Neural crest cell (in vitro differentiated cells): ENCODE measurements around the gene PRKAG2. TPM values are rescaled to one million over a fixed set of nuclear protein-coding genes. Genes with fewer than 3 reads are reported as not detected.

Experiments
- DNase-seq: peaks from one replicate; pipeline ENCODE4 v3.0.0; 2021; ENCODE audit warnings: low read depth, mixed read lengths, low spot score
- H3K27ac Mint-ChIP-seq: one replicate; pipeline ENCODE4 v1.8.0; 2021; ENCODE audit warnings: mild to moderate bottlenecking, mixed read lengths; ENCODE audit not compliant: unreplicated experiment
- H3K27me3 Mint-ChIP-seq: 2 replicates; pipeline ENCODE4 v1.8.0; 2021; ENCODE audit warnings: low read depth, mild to moderate bottlenecking, mixed read lengths
- H3K36me3 Mint-ChIP-seq: 2 replicates; pipeline ENCODE4 v1.8.0; 2021; ENCODE audit warnings: low read depth, mild to moderate bottlenecking, mixed read lengths
- H3K4me1 Mint-ChIP-seq: 2 replicates; pipeline ENCODE4 v1.8.0; 2021; ENCODE audit warnings: mixed read lengths
- H3K4me3 Mint-ChIP-seq: one replicate; pipeline ENCODE4 v1.8.0; 2021; ENCODE audit warnings: mild to moderate bottlenecking, mixed read lengths
- H3K9me3 Mint-ChIP-seq: 2 replicates; pipeline ENCODE4 v1.8.0; 2021; ENCODE audit warnings: mixed read lengths
- total RNA-seq: library from RNA; stranded (reverse); gene quantifications from 2 replicates; pipeline ENCODE4 v1.2.1, GENCODE V29; 2021
- TF ChIP-seq, protein P1 (sequence below): fragments of 200-600 bp; sonication (generic); conservative IDR thresholded peaks from 2 replicates; pipeline ENCODE4 v1.5.0; 2021; ENCODE audit warnings: antibody characterized with exemption, mild to moderate bottlenecking

The PRKAG2 gene
- total RNA-seq, 1 donor from 2014 or later: 12.5 TPM

DNA sequence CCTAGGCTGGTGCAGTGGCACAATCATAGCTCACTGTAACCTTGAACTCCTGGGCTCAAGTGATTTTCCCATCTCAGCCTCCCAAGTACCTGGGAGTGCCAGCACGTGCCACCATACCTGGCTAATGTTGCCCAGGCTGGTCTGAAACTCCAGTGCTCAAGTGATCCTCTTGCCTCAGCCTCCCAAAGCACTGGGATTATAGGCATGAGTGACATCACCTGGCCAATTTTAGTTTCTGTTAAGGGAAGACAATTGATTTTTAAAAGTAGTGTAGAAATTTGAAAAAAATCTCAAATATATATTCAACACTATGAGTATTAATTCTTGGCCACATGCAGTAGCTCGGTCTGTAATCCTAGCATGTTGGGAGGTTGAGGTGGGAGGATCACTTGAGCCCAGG, 235.3 kb downstream of the PRKAG2 start:
- no peak for DNase-seq
- peaks cover 2% of the 10 kb centered on the region for H3K9me3 Mint-ChIP-seq
- H3K4me1 Mint-ChIP-seq: no peaks in the 10 kb centered on the region
- TF ChIP-seq, protein P1, sequence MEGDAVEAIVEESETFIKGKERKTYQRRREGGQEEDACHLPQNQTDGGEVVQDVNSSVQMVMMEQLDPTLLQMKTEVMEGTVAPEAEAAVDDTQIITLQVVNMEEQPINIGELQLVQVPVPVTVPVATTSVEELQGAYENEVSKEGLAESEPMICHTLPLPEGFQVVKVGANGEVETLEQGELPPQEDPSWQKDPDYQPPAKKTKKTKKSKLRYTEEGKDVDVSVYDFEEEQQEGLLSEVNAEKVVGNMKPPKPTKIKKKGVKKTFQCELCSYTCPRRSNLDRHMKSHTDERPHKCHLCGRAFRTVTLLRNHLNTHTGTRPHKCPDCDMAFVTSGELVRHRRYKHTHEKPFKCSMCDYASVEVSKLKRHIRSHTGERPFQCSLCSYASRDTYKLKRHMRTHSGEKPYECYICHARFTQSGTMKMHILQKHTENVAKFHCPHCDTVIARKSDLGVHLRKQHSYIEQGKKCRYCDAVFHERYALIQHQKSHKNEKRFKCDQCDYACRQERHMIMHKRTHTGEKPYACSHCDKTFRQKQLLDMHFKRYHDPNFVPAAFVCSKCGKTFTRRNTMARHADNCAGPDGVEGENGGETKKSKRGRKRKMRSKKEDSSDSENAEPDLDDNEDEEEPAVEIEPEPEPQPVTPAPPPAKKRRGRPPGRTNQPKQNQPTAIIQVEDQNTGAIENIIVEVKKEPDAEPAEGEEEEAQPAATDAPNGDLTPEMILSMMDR: no peak
- H3K36me3 Mint-ChIP-seq: no peaks in the 10 kb centered on the region
- H3K27me3 Mint-ChIP-seq: no peaks in the 10 kb centered on the region
- H3K4me3 Mint-ChIP-seq: no peak overlapping the region
- H3K27ac Mint-ChIP-seq: no peak overlapping the region

- Mint-ChIP-seq H3K9me3 (no peaks in the 10 kb centered on the region), H3K27ac (no peak overlapping the region), H3K4me1 (no peaks in the 10 kb centered on the region), H3K4me3 (no peak overlapping the region), H3K36me3 (no peaks in the 10 kb centered on the region), H3K27me3 (no peaks in the 10 kb centered on the region)
- no peak for DNase-seq
- TF ChIP-seq, protein P1: no peak
These were observed 239.1 kb downstream of the PRKAG2 start for GRCh38 chr7:151637781-151638261.

DNA sequence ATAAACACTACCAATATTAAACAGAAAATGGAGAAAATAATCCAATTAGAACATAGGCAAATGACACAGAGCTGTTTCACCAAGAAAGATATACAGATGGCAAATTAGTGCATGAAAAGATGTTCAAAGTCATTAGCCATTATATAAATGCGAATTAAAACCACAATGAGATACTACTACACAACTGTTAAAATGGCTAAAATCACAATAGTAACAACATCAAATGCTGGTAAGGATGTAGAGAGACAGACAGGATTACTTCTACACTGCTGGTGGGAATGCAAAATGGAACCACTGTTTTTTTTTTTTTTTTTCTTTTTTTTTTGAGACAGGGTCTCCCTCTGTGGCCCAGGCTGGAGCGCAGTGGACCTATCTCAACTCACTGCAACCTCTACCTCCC, 242.3 kb downstream of the PRKAG2 start:
- H3K27ac Mint-ChIP-seq: no peak overlapping the region
- peaks cover 19% of the 10 kb centered on the region for H3K4me1 Mint-ChIP-seq
- H3K9me3 Mint-ChIP-seq: no peaks in the 10 kb centered on the region

DNA sequence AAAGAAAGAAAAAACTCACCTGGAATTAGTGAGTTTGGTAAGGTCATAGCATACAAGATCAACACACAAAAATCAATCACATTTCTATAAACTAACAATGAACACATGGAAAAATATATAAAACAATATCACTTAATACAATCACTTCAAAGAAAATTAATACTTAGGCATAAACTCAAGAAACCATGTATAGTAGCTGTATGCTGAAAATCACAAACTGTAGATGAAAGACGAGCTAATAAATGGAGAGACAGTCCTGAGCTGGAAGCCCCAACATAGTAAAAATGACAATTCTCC, 243.5 kb downstream of the PRKAG2 start:
- peaks cover 17% of the 10 kb centered on the region for H3K27me3 Mint-ChIP-seq
- H3K9me3 Mint-ChIP-seq: no peaks in the 10 kb centered on the region
- peak overlapping the region; percentile 95 for H3K4me3 Mint-ChIP-seq
- H3K4me1 Mint-ChIP-seq: peaks cover 25% of the 10 kb centered on the region
- DNase-seq: no peak
- no peak overlapping the region for H3K27ac Mint-ChIP-seq
- no peaks in the 10 kb centered on the region for H3K36me3 Mint-ChIP-seq
- TF ChIP-seq, protein P1: no peak

More for the DNA sequence above, 242.3 kb downstream of the PRKAG2 start:
- Mint-ChIP-seq H3K27me3 (peaks cover 13% of the 10 kb centered on the region), H3K36me3 (no peaks in the 10 kb centered on the region), H3K4me3 (peak overlapping the region; percentile 60)
- DNase-seq: no peak
- TF ChIP-seq, protein P1: no peak

- DNase-seq: peak; percentile 5
- Mint-ChIP-seq H3K9me3 (no peaks in the 10 kb centered on the region), H3K4me1 (peaks cover 25% of the 10 kb centered on the region), H3K27me3 (peaks cover 17% of the 10 kb centered on the region), H3K4me3 (peak overlapping the region; percentile 95), H3K36me3 (no peaks in the 10 kb centered on the region), H3K27ac (no peak overlapping the region)
- TF ChIP-seq, protein P1: no peak
These were observed 244.0 kb downstream of the PRKAG2 start for GRCh38 chr7:151632750-151633515.
